ENCODE measurements around the gene FRY.

DNA sequence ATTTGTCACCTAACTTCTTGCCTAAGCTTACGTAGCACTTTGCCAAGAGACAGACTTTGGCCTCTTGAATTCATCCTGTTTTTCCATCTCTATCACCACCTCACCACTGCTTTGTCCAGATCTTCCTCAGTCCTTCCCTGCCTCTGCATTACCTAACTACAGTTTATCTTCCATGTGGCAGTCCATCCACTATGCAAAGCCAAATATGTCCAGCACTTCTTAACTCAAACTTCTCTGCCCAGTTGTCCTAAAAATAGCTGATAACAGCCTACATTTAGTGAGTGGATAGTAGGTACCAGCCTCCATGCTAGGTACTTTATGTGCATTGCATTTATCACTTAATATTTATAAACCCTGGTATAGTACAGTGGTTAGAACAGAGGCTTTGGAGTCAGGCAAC, 172.2 kb downstream of the FRY start:
- TF ChIP-seq ZFP30 (CRISPR knock-in tag; IDR thresholded peaks at IDR 0.05) (no peak), ARNTL (CRISPR knock-in tag; IDR thresholded peaks at IDR 0.05; ENCODE audit: borderline replicate concordance, low read depth) (no peak), RARB (CRISPR knock-in tag; IDR thresholded peaks at IDR 0.05) (no peak), ZFP3 (CRISPR knock-in tag; IDR thresholded peaks at IDR 0.05) (no peak), CREB5 (CRISPR knock-in tag; IDR thresholded peaks at IDR 0.05; ENCODE audit: low read depth) (no peak), ESRRG (CRISPR knock-in tag; IDR thresholded peaks at IDR 0.05) (no peak), PATZ1 (CRISPR knock-in tag; IDR thresholded peaks at IDR 0.05; ENCODE audit: borderline replicate concordance) (no peak), GLIS3 (CRISPR knock-in tag; IDR thresholded peaks at IDR 0.05) (no peak), TOX (CRISPR knock-in tag; IDR thresholded peaks at IDR 0.05; ENCODE audit: borderline replicate concordance) (no peak), ISL1 (CRISPR knock-in tag; IDR thresholded peaks at IDR 0.05) (no peak), CSDC2 (CRISPR knock-in tag; IDR thresholded peaks at IDR 0.05) (no peak)
- TF ChIP-seq, protein P1, sequence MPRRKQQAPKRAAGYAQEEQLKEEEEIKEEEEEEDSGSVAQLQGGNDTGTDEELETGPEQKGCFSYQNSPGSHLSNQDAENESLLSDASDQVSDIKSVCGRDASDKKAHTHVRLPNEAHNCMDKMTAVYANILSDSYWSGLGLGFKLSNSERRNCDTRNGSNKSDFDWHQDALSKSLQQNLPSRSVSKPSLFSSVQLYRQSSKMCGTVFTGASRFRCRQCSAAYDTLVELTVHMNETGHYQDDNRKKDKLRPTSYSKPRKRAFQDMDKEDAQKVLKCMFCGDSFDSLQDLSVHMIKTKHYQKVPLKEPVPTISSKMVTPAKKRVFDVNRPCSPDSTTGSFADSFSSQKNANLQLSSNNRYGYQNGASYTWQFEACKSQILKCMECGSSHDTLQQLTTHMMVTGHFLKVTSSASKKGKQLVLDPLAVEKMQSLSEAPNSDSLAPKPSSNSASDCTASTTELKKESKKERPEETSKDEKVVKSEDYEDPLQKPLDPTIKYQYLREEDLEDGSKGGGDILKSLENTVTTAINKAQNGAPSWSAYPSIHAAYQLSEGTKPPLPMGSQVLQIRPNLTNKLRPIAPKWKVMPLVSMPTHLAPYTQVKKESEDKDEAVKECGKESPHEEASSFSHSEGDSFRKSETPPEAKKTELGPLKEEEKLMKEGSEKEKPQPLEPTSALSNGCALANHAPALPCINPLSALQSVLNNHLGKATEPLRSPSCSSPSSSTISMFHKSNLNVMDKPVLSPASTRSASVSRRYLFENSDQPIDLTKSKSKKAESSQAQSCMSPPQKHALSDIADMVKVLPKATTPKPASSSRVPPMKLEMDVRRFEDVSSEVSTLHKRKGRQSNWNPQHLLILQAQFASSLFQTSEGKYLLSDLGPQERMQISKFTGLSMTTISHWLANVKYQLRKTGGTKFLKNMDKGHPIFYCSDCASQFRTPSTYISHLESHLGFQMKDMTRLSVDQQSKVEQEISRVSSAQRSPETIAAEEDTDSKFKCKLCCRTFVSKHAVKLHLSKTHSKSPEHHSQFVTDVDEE (CRISPR knock-in tag; IDR thresholded peaks at IDR 0.05) = no peak
- TF ChIP-seq, protein P2, sequence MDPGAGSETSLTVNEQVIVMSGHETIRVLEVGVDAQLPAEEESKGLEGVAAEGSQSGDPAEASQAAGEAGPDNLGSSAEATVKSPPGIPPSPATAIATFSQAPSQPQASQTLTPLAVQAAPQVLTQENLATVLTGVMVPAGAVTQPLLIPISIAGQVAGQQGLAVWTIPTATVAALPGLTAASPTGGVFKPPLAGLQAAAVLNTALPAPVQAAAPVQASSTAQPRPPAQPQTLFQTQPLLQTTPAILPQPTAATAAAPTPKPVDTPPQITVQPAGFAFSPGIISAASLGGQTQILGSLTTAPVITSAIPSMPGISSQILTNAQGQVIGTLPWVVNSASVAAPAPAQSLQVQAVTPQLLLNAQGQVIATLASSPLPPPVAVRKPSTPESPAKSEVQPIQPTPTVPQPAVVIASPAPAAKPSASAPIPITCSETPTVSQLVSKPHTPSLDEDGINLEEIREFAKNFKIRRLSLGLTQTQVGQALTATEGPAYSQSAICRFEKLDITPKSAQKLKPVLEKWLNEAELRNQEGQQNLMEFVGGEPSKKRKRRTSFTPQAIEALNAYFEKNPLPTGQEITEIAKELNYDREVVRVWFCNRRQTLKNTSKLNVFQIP (CRISPR knock-in tag; IDR thresholded peaks at IDR 0.05; ENCODE audit: borderline replicate concordance, low read depth) = no peak

All from SK-N-SH treated with all-trans-retinoic acid at 6 μM for 48 hours (cell line).